HEK293T (cell line): ENCODE results near the gene ZNF595.
"Not testable (repeated sequence)": the region's sequence is repeated elsewhere in the genome, so short reads cannot be mapped to it uniquely, and the experiment has no call there.

Experiments used
- CTCF ChIA-PET: fragments of 350-600 bp; formaldehyde crosslinking; extraction: SDS; loops from one replicate; lab custom pipeline; 2021; ENCODE audit warnings: antibody characterized with exemption, inconsistent platforms; lab: Yijun Ruan, JAX
- POLR2A ChIA-PET: fragments of 350-600 bp; formaldehyde crosslinking; extraction: SDS; loops from one replicate; lab custom pipeline; 2020; ENCODE audit warnings: antibody characterized with exemption, inconsistent platforms; lab: Yijun Ruan, JAX
- DNase-seq: peaks from one replicate; pipeline ENCODE4 v3.0.0; 2012; ENCODE audit warnings: mixed read lengths; ENCODE audit errors: extremely low spot score
- ARNT ChIP-seq: fragments of 450-650 bp; IDR thresholded peaks from 2 replicates; pipeline ENCODE4 v1.6.1; 2017; ENCODE audit warnings: mild to moderate bottlenecking
- BHLHE40 ChIP-seq: fragments of 450-650 bp; IDR thresholded peaks from 2 replicates; pipeline ENCODE4 v1.6.1; 2016; ENCODE audit warnings: mild to moderate bottlenecking, moderate library complexity, borderline replicate concordance
- CTBP1 ChIP-seq: fragments of 450-650 bp; IDR thresholded peaks from 2 replicates; pipeline ENCODE4 v1.6.1; 2016; ENCODE audit warnings: borderline replicate concordance
- ELF4 ChIP-seq: fragments of 450-650 bp; IDR thresholded peaks from 2 replicates; pipeline ENCODE4 v1.6.1; 2017; ENCODE audit warnings: antibody characterized with exemption
- FOXA1 ChIP-seq: fragments of 450-650 bp; IDR thresholded peaks from 2 replicates; pipeline ENCODE4 v1.6.1; 2016; ENCODE audit warnings: mild to moderate bottlenecking
- FOXK2 ChIP-seq: fragments of 450-650 bp; IDR thresholded peaks from 2 replicates; pipeline ENCODE4 v1.6.1; 2016; ENCODE audit warnings: mild to moderate bottlenecking
- FOXM1 ChIP-seq: fragments of 450-650 bp; IDR thresholded peaks from 2 replicates; pipeline ENCODE4 v1.6.1; 2017; ENCODE audit warnings: mild to moderate bottlenecking, borderline replicate concordance
- HDGF ChIP-seq: fragments of 450-650 bp; IDR thresholded peaks from 2 replicates; pipeline ENCODE4 v1.6.1; 2017; ENCODE audit warnings: antibody characterized with exemption, borderline replicate concordance
- L3MBTL2 ChIP-seq: fragments of 450-650 bp; conservative IDR thresholded peaks from 2 replicates; pipeline ENCODE4 v1.6.1; 2016; ENCODE audit warnings: mild to moderate bottlenecking
- LEF1 ChIP-seq: fragments of 450-650 bp; IDR thresholded peaks from 2 replicates; pipeline ENCODE4 v1.6.1; 2017; ENCODE audit warnings: mild to moderate bottlenecking, borderline replicate concordance
- NFRKB ChIP-seq: fragments of 450-650 bp; IDR thresholded peaks from 2 replicates; pipeline ENCODE4 v1.6.1; 2016; ENCODE audit warnings: mild to moderate bottlenecking, moderate library complexity
- SP1 ChIP-seq: fragments of 450-650 bp; IDR thresholded peaks from 2 replicates; pipeline ENCODE4 v1.6.1; 2017
- SUZ12 ChIP-seq: fragments of 450-650 bp; IDR thresholded peaks from 2 replicates; pipeline ENCODE4 v1.6.1; 2016; ENCODE audit warnings: mild to moderate bottlenecking
- TARDBP ChIP-seq: fragments of 450-650 bp; IDR thresholded peaks from 2 replicates; pipeline ENCODE4 v1.6.1; 2016
- ZNF384 ChIP-seq: fragments of 450-650 bp; IDR thresholded peaks from 2 replicates; pipeline ENCODE4 v1.6.1; 2016
- TF ChIP-seq, protein P1 (sequence below): fragments of 450-650 bp; IDR thresholded peaks from 2 replicates; pipeline ENCODE4 v1.6.1; 2016

Gene ZNF595

DNA sequence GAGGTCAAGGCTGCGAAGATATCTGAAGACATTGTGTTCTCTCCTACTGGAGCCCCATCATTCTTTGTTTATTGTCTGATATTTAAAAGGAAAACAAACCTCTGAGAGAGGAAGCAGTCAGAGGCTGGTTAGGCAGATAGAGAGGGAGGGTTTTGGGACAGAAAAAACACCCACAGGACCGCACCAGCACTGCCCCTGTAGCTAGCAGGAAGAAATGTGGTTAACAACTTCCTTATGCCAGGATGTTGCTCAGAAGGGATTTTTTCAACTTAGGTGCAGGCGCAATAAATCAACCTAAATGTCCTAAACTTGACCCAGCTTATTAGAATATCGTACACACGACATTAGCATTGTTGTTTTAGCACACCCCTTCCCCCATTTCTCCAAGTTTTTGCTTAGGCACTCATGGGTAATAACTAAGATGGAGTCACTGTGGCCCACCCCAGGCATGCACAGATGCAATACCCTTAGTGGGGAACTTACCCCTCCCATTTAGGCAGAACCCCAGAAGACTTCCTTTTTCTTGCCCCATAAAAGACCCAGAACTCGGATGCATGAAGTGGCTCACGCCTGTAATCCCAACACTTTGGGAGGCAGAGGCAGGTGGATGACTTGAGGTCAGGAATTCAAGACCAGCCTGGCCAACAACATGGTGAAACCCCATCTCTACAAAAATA is 68.4 kb downstream of the ZNF595 start:
- no peak for DNase-seq
- POLR2A ChIA-PET = no interaction called here
- CTCF ChIA-PET = no interaction called here
- TF ChIP-seq LEF1 (no peak), CTBP1 (no peak), BHLHE40 (no peak), ELF4 (no peak), NFRKB (no peak), HDGF (no peak), FOXA1 (no peak), L3MBTL2 (no peak), ARNT (no peak), ZNF384 (no peak), TARDBP (no peak), FOXM1 (no peak), SP1 (no peak), SUZ12 (no peak), FOXK2 (no peak)
- TF ChIP-seq, protein P1, sequence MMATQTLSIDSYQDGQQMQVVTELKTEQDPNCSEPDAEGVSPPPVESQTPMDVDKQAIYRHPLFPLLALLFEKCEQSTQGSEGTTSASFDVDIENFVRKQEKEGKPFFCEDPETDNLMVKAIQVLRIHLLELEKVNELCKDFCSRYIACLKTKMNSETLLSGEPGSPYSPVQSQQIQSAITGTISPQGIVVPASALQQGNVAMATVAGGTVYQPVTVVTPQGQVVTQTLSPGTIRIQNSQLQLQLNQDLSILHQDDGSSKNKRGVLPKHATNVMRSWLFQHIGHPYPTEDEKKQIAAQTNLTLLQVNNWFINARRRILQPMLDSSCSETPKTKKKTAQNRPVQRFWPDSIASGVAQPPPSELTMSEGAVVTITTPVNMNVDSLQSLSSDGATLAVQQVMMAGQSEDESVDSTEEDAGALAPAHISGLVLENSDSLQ = no peak

DNA sequence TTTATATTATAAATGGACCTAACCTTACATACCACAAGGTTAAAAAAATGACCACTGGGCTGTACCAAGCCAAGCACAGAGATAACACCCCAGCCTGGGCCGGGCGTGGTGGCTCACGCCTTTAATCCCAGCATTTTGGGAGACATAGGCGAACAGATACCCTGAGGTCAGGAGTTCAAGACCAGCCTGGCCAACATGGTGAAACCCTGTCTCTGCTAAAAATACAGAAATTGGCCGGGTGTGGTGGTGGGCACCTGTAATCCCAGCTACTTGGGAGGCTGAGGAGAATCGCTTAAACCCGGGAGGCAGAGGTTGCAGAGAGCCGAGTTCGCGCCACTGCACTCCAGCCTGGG is 70.8 kb downstream of the ZNF595 start:
- CTCF ChIA-PET, DNase-seq: not testable (repeated sequence)
- POLR2A ChIA-PET = interaction anchor here (0.7 to 1.7 kb wide), 8 partner anchors 8 to 808 kb away, joined by 3 to 11 read pairs (median 4); partner anchors contain the start of genes GAK and TMEM175

DNA sequence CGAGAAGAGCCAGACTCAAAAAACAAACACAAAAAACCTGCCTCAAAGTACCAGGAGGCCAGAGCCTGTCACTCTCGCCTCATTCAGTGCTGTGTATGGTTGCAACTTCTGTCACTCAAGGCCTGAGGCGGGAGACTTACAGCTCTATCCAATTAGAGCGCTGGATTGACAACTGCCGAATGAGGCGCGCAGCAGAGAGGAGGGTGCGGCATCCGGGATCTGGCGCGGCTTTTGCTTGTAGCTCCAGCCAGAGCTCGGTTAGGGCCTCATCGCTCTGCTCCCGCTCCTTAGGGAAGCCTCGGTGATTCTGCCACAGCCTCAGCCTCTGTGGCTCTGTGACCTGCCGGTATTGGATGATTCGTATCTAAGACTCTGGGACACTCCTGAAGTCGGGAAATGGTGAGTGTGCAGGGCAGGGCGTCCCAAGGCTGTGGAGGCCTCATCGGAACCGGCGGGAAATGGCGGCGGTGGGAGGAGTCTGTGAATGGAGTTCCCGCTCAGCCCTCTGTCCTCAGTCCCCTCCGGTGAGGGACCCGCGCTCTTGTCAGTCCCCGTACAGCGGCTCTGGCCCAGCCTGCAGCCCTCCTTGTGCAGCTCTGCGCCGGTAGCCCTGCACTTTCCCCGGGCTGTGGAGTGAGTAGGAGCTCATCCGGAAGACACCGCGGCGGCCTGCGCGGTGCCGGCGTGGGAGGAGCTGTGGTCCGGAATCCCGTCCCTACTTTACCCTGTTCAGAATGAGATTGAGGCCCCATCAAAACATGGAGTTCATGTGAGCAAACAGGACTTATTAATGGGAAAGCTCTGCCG is 71.4 kb downstream of the ZNF595 start, which contains the start of gene ZNF718:
Gene ZNF718, plus strand, starts transcription at position 227 of the 807 bp plus-strand sequence. Its CDS starts 170 bp downstream, at position 397.
- TF ChIP-seq, protein P1 = peak; percentile 28; the same call in 1 of the 2 replicates
- TF ChIP-seq NFRKB = no peak
- POLR2A ChIA-PET = interaction anchor here (0.6 to 1.7 kb wide), 10 partner anchors 8 to 807 kb away, joined by 3 to 11 read pairs (median 4); partner anchors contain the start of genes GAK and TMEM175
- DNase-seq = no peak
- CTCF ChIA-PET = interaction anchor here (0.6 kb wide), 1 partner anchor 17 kb away, joined by 11 read pairs; no protein-coding TSS in a partner anchor

DNA sequence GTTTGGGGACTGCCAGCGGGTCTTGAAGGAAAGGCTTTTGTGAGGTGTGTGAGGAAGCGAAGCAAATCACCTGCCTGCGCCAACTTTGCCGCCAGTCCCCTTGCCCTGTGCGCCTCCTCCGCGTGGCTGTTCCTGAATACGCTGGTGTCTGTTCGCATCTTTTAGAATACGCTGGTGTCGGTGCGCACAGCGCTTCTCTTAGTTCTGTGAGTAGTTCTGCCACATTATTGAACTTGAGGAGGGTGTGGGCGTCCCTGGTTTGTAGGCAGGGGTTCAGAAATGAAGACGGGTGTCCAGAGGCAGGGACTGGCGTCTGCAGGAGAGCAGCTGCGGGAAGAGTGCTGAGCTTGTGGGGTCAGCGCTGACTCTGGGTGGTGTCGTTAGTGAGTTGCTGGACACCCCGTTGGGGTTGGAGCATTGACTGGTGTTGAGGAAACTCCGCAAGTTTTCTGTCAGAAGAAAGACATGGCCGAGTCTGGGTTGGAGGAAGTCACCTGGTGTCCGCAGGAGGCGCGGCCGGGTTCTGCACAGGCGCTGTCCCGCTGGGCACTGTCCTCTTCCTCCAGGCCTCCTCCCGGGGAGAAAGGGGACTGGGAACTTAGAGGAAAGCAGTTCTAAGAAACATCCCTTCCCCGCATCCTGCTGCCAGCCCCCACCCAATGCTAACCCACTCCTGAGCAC is 72.1 kb downstream of the ZNF595 start:
- ChIA-PET POLR2A (interaction anchor here (1.0 to 1.7 kb wide), 5 partner anchors 10 to 807 kb away, joined by 3 to 11 read pairs (median 5); partner anchors contain the start of genes GAK and TMEM175), CTCF (no interaction called here)
- TF ChIP-seq FOXK2 (no peak), LEF1 (no peak), FOXA1 (no peak), CTBP1 (no peak), ELF4 (no peak), SP1 (no peak), SUZ12 (no peak), NFRKB (no peak)
- DNase-seq = no peak

DNA sequence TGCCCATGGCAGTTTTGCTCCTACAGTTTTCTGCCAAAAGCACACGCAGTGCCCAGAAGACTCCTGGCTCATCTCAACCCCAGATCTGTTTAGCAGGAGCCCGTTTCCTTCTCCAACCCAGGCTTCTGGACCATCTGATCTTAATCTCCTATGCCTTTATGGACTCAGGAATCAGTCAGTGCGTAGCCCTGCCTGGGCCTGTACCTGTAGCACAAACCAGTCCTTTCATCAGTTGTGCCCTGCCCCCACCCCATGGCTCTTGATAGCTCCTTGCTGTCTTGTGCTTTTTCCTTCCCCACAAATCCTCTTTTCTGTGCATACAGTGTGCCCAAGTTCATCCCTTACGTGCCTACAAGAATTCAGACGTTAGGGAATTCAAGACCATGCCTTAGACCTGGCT is 72.7 kb downstream of the ZNF595 start:
- TF ChIP-seq LEF1 (no peak), CTBP1 (no peak), FOXK2 (no peak), SP1 (no peak), L3MBTL2 (no peak), ELF4 (no peak), BHLHE40 (no peak), TARDBP (no peak), FOXA1 (no peak), SUZ12 (no peak), NFRKB (no peak), ZNF384 (no peak), HDGF (no peak), ARNT (no peak)
- TF ChIP-seq, protein P1 = no peak
- ChIA-PET CTCF (no interaction called here), POLR2A (no interaction called here)
- DNase-seq = no peak

DNA sequence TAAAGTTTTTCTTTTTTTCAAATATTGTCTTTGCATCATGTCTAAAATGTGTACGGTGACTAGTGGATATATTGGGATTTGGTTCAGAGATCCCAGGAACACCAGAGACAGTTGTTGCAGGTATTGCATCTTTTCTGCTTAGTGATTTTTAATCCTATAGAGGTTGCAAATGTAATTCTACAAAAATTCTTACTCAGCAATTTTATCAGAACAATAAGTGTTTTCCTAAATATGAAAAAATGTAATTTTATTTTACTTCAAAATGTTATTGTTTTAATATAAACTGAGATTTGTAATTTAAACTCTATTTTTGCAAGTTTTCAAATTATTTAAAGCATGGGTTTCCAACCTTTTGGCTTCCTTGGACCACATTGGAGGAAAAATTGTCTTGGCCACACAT is 79.4 kb downstream of the ZNF595 start:
- CTCF ChIA-PET = no interaction called here
- TF ChIP-seq L3MBTL2 (no peak), BHLHE40 (no peak), LEF1 (no peak)
- DNase-seq = no peak
- POLR2A ChIA-PET = no interaction called here
